Adrenal gland (tissue), 5 donors: ENCODE data around the gene HAPLN3.

Experiments
- POLR2A ChIP-seq, 2 donors: fragments of 450-650 bp; IDR thresholded peaks; one replicate each; pipeline ENCODE4 v1.6.1; 2017; ENCODE audit warnings: antibody characterized with exemption in 2 of 2, mild to moderate bottlenecking in 2 of 2, moderate library complexity in 1 of 2
- TF ChIP-seq, protein P1 (sequence below), 6 experiments: fragments of 450-650 bp in 4 of 6; fragments of 200-600 bp in 2 of 6; sonication (generic) in 1 of 6; IDR thresholded peaks; 1 replicate in 5 of 6; 2 replicates in 1 of 6; pipeline versions ENCODE4 v1.5.1 to v1.8.0; 2016 to 2021; ENCODE audit warnings: antibody characterized with exemption in 6 of 6, mild to moderate bottlenecking in 2 of 6, moderate library complexity in 1 of 6
- donor health status: DM: no; HTN: no; CAD: no.

DNA sequence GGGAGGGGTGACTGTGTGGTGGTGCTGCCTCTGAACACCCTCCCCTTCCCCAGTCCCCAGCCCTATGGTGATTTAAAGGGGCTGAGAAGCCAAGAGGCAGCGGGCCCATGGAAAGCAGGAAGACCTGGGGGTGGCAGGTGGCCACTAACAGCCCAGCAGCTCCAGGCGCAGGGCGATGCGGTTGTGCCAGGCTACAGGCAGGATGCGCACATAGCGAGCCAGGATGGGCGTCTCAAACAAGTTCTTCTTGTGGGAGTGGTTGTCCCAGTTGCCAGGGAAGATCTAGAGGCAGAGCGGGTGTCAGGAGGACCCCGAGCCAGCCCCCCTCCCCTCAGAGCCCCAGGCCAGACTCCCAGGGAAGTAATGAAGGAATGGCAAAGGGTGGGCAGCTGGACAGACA lies 3.9 kb upstream of the HAPLN3 start:
- TF ChIP-seq POLR2A (IDR thresholded peaks at IDR 0.05) = no peak
- TF ChIP-seq, protein P1, sequence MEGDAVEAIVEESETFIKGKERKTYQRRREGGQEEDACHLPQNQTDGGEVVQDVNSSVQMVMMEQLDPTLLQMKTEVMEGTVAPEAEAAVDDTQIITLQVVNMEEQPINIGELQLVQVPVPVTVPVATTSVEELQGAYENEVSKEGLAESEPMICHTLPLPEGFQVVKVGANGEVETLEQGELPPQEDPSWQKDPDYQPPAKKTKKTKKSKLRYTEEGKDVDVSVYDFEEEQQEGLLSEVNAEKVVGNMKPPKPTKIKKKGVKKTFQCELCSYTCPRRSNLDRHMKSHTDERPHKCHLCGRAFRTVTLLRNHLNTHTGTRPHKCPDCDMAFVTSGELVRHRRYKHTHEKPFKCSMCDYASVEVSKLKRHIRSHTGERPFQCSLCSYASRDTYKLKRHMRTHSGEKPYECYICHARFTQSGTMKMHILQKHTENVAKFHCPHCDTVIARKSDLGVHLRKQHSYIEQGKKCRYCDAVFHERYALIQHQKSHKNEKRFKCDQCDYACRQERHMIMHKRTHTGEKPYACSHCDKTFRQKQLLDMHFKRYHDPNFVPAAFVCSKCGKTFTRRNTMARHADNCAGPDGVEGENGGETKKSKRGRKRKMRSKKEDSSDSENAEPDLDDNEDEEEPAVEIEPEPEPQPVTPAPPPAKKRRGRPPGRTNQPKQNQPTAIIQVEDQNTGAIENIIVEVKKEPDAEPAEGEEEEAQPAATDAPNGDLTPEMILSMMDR (IDR thresholded peaks at IDR 0.05) = no peak
